HG03039 (cell line): ENCODE data around the gene SNX11.

ENCODE experiments used
- ATAC-seq: cut with Tn5 transposase; IDR thresholded peaks from one replicate; pipeline ENCODE4 v1.9.1; 2021; ENCODE audit warnings: mild to moderate bottlenecking, moderate library complexity; ENCODE audit not compliant: unreplicated experiment

The SNX11 gene

GRCh38 chr17:48161127-48161905 is 53.8 kb downstream of the SNX11 start:
- ATAC-seq: no peak

DNA sequence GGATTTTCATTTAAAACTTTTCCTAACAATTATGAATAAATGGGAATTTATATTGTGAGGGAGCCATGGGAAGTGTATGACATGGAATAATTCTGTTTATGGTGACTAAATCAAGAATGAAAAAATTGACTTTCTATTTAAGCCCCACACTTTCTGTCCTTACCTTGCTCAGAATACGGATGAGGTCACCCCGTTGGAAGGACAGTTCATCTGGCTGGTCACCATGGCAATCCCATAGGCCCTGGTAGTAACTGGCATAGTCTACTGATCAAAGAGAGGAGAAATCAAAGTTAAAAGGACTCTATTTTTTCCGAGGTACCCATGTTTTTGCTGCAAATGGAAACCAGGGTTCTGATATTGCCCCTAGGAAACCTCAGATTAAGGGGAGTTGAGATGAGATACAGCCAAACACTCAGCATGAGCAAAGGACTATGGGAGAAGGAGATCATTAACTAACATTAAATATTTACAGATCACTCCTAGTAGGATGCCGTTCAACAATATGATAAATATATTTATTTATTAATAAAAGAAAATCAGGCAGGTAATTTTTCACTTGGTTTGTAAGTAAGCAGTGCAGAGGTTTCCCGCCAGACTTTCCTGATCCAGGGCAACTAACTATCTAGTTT is 54.9 kb downstream of the SNX11 start:
- ATAC-seq: no peak

GRCh38 chr17:48162946-48163506 is 55.5 kb downstream of the SNX11 start:
- no peak for ATAC-seq

DNA sequence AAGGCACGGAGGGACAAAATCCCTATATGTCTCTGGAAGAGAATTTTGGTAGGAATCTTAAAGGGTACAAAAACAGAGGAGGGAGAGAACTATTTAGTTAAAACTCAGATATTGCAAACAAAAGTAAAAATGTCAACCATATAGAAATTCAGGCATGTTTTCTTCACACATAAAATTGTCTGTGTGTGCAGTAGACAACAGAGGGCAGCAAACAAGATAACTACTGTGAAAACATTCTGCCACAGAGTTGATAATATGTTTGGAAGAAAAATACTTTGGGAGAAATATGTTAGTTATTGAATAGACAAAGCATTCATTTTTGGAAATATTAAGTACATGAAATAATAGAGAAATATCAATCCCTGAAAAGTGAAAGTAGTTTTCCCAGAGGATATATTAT is 56.2 kb downstream of the SNX11 start:
- no peak for ATAC-seq

GRCh38 chr17:48169926-48170325 is 62.4 kb downstream of the SNX11 start:
- no peak for ATAC-seq
